HepG2 (cell line): ENCODE data around the gene CHMP6. TPM values are rescaled to one million over a fixed set of nuclear protein-coding genes. Genes with fewer than 3 reads are reported as not detected.

Source experiments
- ATAC-seq: fragments of 200-7000 bp; cut with Tn5 transposase; 3 replicates; pipeline ENCODE4 v1.9.1; 2020; ENCODE audit warnings: mild to moderate bottlenecking, moderate library complexity
- BruUV-seq: library from RNA; stranded (reverse); fragments of 400-500 nt; replicated peaks from 2 replicates; lab custom pipeline; 2021; lab: Mats Ljungman, UMichigan
- CTCF ChIA-PET: fragments of 300-600 bp; formaldehyde crosslinking; extraction: SDS; loops from one replicate; lab custom pipeline; 2021; ENCODE audit warnings: low total read pairs, inconsistent platforms, low intra/inter-chr PET ratio; lab: Yijun Ruan, JAX
- POLR2A ChIA-PET: fragments of 350-600 bp; sonication (Branson Sonifier 250); formaldehyde crosslinking; loops from one replicate; lab custom pipeline; 2020; ENCODE audit warnings: antibody characterized with exemption, inconsistent platforms; lab: Yijun Ruan, JAX
- DNase-seq: peaks from one replicate; pipeline ENCODE4 v3.0.0-alpha.2; 2015; ENCODE audit warnings: low spot score
- FAIRE-seq: peaks from 3 replicates; lab custom pipeline; 2011; peaks lifted over from hg19 to GRCh38; lab: Jason Lieb, UNC
- H2AFZ ChIP-seq: one replicate; pipeline ENCODE4 v1.6.1; 2011; ENCODE audit warnings: low read length, inconsistent platforms
- H3K27ac ChIP-seq: fragments of 300-600 bp; 3 replicates; pipeline ENCODE4 v1.8.0; 2011; ENCODE audit warnings: mixed run types, mild to moderate bottlenecking, mixed read lengths, low read length, inconsistent platforms; ENCODE audit not compliant: insufficient read depth; ENCODE audit errors: extremely low read length
- H3K27me3 ChIP-seq, 2 experiments: fragments of 200-600 bp in 1 of 2; 2 replicates in 1 of 2; 3 replicates in 1 of 2; pipeline versions ENCODE4 v1.6.0 to v1.8.0; 2011; ENCODE audit warnings: low read length in 2 of 2, mild to moderate bottlenecking in 2 of 2, moderate library complexity in 2 of 2, inconsistent platforms in 1 of 2; ENCODE audit not compliant: insufficient read depth in 2 of 2, control insufficient read depth in 1 of 2
- H3K36me3 ChIP-seq, 2 experiments: fragments of 200-600 bp in 1 of 2; replicated peaks in 1 of 2; 2 replicates in 1 of 2; 3 replicates in 1 of 2; pipeline versions ENCODE4 v1.5.1 to v1.8.0; 2011; ENCODE audit warnings: low read length in 2 of 2, inconsistent platforms in 1 of 2; ENCODE audit not compliant: insufficient read depth in 2 of 2, control insufficient read depth in 1 of 2
- H3K4me1 ChIP-seq: 2 replicates; pipeline ENCODE4 v1.5.1; 2012; ENCODE audit warnings: low read length, inconsistent platforms; ENCODE audit not compliant: insufficient read depth
- H3K4me2 ChIP-seq: 2 replicates; pipeline ENCODE4 v1.6.0; 2011; ENCODE audit warnings: low read depth, low read length, inconsistent platforms
- H3K4me3 ChIP-seq, 3 experiments: fragments of 200-600 bp in 1 of 3; sonication (generic), shearing (Covaris generic) in 1 of 3; replicated peaks in 1 of 3; 2 replicates each; pipeline ENCODE4 v1.5.1; 2011 to 2016; ENCODE audit warnings: low read length in 3 of 3, inconsistent platforms in 2 of 3, low read depth in 2 of 3, mild to moderate bottlenecking in 2 of 3, control low read depth in 1 of 3, mixed read lengths in 1 of 3; ENCODE audit not compliant: insufficient read depth in 1 of 3
- H3K79me2 ChIP-seq: one replicate; pipeline ENCODE4 v1.6.1; 2011; ENCODE audit warnings: low read length, inconsistent platforms; ENCODE audit not compliant: insufficient read depth
- H3K9ac ChIP-seq: 2 replicates; pipeline ENCODE4 v1.6.0; 2011; ENCODE audit warnings: mild to moderate bottlenecking, low read depth, low read length, inconsistent platforms; ENCODE audit not compliant: insufficient read depth
- H3K9me3 ChIP-seq: 2 replicates; pipeline ENCODE4 v1.5.1; 2012; ENCODE audit warnings: mild to moderate bottlenecking, low read length
- H4K20me1 ChIP-seq: 2 replicates; pipeline ENCODE4 v1.6.0; 2011; ENCODE audit warnings: inconsistent platforms, mild to moderate bottlenecking, low read length, moderate library complexity; ENCODE audit not compliant: insufficient read depth
- BHLHE40 ChIP-seq: IDR thresholded peaks from 2 replicates; pipeline ENCODE4 v1.6.1; 2011; ENCODE audit warnings: low read length, improper control_type of control experiment
- KDM5A ChIP-seq: fragments of 200-600 bp; sonication (generic); IDR thresholded peaks from 2 replicates; pipeline ENCODE4 v1.7.0; 2018; ENCODE audit warnings: antibody characterized with exemption, mild to moderate bottlenecking, low read length, borderline replicate concordance
- MAFG ChIP-seq: sonication (generic); formaldehyde crosslinking; IDR thresholded peaks from 2 replicates; pipeline ENCODE4 v1.5.1; 2020; ENCODE audit warnings: mild to moderate bottlenecking, missing genetic modification reagents
- NFE2L1 ChIP-seq: sonication (generic); formaldehyde crosslinking; IDR thresholded peaks from 2 replicates; pipeline ENCODE4 v1.4.0; 2020; ENCODE audit warnings: missing genetic modification reagents, mild to moderate bottlenecking, borderline replicate concordance
- NFIC ChIP-seq: IDR thresholded peaks from 2 replicates; pipeline ENCODE4 v1.6.1; 2012; ENCODE audit warnings: mild to moderate bottlenecking, low read length, inconsistent platforms
- NR2F2 ChIP-seq: IDR thresholded peaks from 2 replicates; pipeline ENCODE4 v1.6.1; 2012; ENCODE audit warnings: low read depth, inconsistent platforms, borderline replicate concordance
- PAWR ChIP-seq: sonication (generic); formaldehyde crosslinking; IDR thresholded peaks from 2 replicates; pipeline ENCODE4 v1.4.0; 2020; ENCODE audit warnings: missing genetic modification reagents, mild to moderate bottlenecking, borderline replicate concordance
- SMYD3 ChIP-seq: sonication (generic); formaldehyde crosslinking; IDR thresholded peaks from 2 replicates; pipeline ENCODE4 v1.8.1; 2023; ENCODE audit warnings: mild to moderate bottlenecking, missing genetic modification reagents
- SP1 ChIP-seq, 2 experiments: fragments of 450-650 bp in 1 of 2; sonication (generic) in 1 of 2; formaldehyde crosslinking in 1 of 2; IDR thresholded peaks; 2 replicates each; pipeline versions ENCODE4 v1.4.0 to v1.6.1; 2016 to 2020; ENCODE audit warnings: missing genetic modification reagents in 1 of 2
- SUZ12 ChIP-seq: fragments of 150-350 bp; IDR thresholded peaks from 2 replicates; pipeline ENCODE4 v1.6.1; 2014; ENCODE audit warnings: low read depth, low read length
- TCF7 ChIP-seq: sonication (generic); IDR thresholded peaks from 2 replicates; pipeline ENCODE4 v1.6.1; 2016; ENCODE audit warnings: antibody characterized with exemption, low read depth
- ZFP36L2 ChIP-seq: sonication (generic); formaldehyde crosslinking; IDR thresholded peaks from 2 replicates; pipeline ENCODE4 v1.4.0; 2020; ENCODE audit warnings: missing genetic modification reagents
- ZNF251 ChIP-seq: sonication (generic); formaldehyde crosslinking; IDR thresholded peaks from 2 replicates; pipeline ENCODE4 v1.9.0; 2021; ENCODE audit warnings: mild to moderate bottlenecking, missing genetic modification reagents
- WGBS: methylation state at CpG from one replicate; pipeline ENCODE4 v1.1.6; 2017; ENCODE audit warnings: low lambda C conversion rate; 5-methylcytosine and 5-hydroxymethylcytosine counted together
- in situ Hi-C: cut with HindIII; loops from 2 replicates; pipeline ENCODE4 v1.10.0; 2017; ENCODE audit warnings: low pct_unique_long_range_greater_than_20kb; ENCODE audit not compliant: extremely low pct_ligation_motif_present
- intact Hi-C: fragments of 100-400 bp; cut with micrococcal nuclease; formaldehyde crosslinking; loops from one replicate; pipeline ENCODE4 v1.10.0; 2022; ENCODE audit not compliant: unreplicated experiment
- polyA plus RNA-seq, 8 experiments: library from polyadenylated mRNA; depleted of rRNA in 3 of 8; stranded (reverse) in 7 of 8; unstranded in 1 of 8; fragments of >200 nt; fragmentation: Illumina TruSeq in 4 of 8; extraction: Trizol in 4 of 8; gene quantifications; 2 replicates each; pipeline versions ENCODE4 v1.2.1 to v1.2.3, GENCODE V29; 2011 to 2016; ENCODE audit warnings: low read depth in 4 of 8, missing spikeins in 1 of 8, mixed read lengths in 1 of 8; ENCODE audit not compliant: insufficient read depth in 1 of 8
- total RNA-seq, 5 experiments: library from RNA; depleted of rRNA; stranded (reverse); fragments of >200 nt; fragmentation: Illumina TruSeq; extraction: Trizol; gene quantifications; 2 replicates each; pipeline ENCODE4 v1.2.3, GENCODE V29; 2016; ENCODE audit warnings: low read depth in 1 of 5
- TF ChIP-seq, protein P1 (sequence below): sonication (generic); formaldehyde crosslinking; IDR thresholded peaks from 2 replicates; pipeline ENCODE4 v1.8.0; 2022; ENCODE audit warnings: mild to moderate bottlenecking, missing genetic modification reagents; ENCODE audit not compliant: insufficient replicate concordance
- TF ChIP-seq, protein P2 (sequence below): sonication (generic); formaldehyde crosslinking; IDR thresholded peaks from 2 replicates; pipeline ENCODE4 v1.5.1; 2020; ENCODE audit warnings: mild to moderate bottlenecking, moderate library complexity, missing genetic modification reagents
- TF ChIP-seq, protein P3 (sequence below): sonication (generic); formaldehyde crosslinking; IDR thresholded peaks from 2 replicates; pipeline ENCODE4 v1.4.0; 2020; ENCODE audit warnings: missing genetic modification reagents, borderline replicate concordance
- TF ChIP-seq, protein P4 (sequence below): IDR thresholded peaks from 2 replicates; pipeline ENCODE4 v1.6.1; 2016; ENCODE audit warnings: control low read depth

CHMP6 gene
- total and polyA plus RNA-seq, 2 of the 13 experiments (the other 11 are each of a cell fraction or from before 2014, with no cell fraction given), result 11.1 to 24.2 TPM

DNA sequence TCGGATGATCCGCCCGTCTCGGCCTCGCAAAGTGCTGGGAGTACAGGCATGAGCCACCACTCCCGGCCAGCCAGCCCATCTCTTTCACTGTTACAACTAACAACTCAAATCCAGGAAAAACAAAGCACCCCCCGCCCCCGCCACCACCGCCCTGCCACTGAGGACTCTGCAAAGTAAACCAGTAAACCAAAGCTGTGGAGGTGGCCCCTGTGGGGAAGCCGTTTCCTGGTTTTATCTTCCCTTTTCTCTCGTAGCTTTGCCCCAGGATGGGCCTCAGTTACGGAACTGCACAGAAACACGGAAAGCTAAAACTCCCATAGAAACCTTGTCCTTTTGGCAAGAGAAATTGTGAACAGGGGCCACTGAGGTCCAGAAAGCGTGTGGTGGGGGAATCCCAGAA, 17.5 kb downstream of the CHMP6 start:
- in situ Hi-C loops, result no loop called here
- CTCF ChIA-PET, result no interaction called here
- no peaks in the 10 kb centered on the region for H3K36me3 ChIP-seq
- DNase-seq (no peak), FAIRE-seq (no peak), ATAC-seq (no peak)
- H3K4me1 ChIP-seq, result peaks cover 35% of the 10 kb centered on the region
- no peak overlapping the region for H3K4me2 ChIP-seq
- H3K27me3 ChIP-seq, result peaks cover 8 to 62% of the 10 kb centered on the region in 2 experiments; a peak in 4 of 5 replicates
- H3K9me3 ChIP-seq, result peaks cover 9% of the 10 kb centered on the region
- POLR2A ChIA-PET, result interaction anchor here (0.6 to 1.4 kb wide), 2 partner anchors 14 to 20 kb away, joined by 3 read pairs; no protein-coding TSS in a partner anchor
- WGBS, result 21% methylated on average over 14 of the region's 14 CpGs
- H3K27ac ChIP-seq, result no peak overlapping the region
- no peaks in the 10 kb centered on the region for H4K20me1 ChIP-seq
- H2AFZ ChIP-seq, result no peak overlapping the region
- no TSS peak for BruUV-seq
- H3K9ac ChIP-seq, result no peak overlapping the region
- H3K79me2 ChIP-seq, result no peaks in the 10 kb centered on the region
- H3K4me3 ChIP-seq, result no peak overlapping the region
- no peak for TF ChIP-seq ZFP36L2
- no peak for TF ChIP-seq NFE2L1 (CRISPR knock-in tag)
- TF ChIP-seq SUZ12, result no peak
- no peak for TF ChIP-seq PAWR
- TF ChIP-seq, protein P1, sequence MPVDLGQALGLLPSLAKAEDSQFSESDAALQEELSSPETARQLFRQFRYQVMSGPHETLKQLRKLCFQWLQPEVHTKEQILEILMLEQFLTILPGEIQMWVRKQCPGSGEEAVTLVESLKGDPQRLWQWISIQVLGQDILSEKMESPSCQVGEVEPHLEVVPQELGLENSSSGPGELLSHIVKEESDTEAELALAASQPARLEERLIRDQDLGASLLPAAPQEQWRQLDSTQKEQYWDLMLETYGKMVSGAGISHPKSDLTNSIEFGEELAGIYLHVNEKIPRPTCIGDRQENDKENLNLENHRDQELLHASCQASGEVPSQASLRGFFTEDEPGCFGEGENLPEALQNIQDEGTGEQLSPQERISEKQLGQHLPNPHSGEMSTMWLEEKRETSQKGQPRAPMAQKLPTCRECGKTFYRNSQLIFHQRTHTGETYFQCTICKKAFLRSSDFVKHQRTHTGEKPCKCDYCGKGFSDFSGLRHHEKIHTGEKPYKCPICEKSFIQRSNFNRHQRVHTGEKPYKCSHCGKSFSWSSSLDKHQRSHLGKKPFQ (CRISPR knock-in tag), result no peak
- TF ChIP-seq NR2F2, result no peak
- no peak for TF ChIP-seq KDM5A
- no peak for TF ChIP-seq ZNF251 (CRISPR knock-in tag)
- TF ChIP-seq BHLHE40, result no peak
- TF ChIP-seq SP1 (IDR thresholded peaks at IDR 0.05), result no peak
- no peak for TF ChIP-seq SP1 (CRISPR knock-in tag; IDR thresholded peaks at IDR 0.05)
- TF ChIP-seq, protein P2, sequence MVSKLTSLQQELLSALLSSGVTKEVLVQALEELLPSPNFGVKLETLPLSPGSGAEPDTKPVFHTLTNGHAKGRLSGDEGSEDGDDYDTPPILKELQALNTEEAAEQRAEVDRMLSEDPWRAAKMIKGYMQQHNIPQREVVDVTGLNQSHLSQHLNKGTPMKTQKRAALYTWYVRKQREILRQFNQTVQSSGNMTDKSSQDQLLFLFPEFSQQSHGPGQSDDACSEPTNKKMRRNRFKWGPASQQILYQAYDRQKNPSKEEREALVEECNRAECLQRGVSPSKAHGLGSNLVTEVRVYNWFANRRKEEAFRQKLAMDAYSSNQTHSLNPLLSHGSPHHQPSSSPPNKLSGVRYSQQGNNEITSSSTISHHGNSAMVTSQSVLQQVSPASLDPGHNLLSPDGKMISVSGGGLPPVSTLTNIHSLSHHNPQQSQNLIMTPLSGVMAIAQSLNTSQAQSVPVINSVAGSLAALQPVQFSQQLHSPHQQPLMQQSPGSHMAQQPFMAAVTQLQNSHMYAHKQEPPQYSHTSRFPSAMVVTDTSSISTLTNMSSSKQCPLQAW (CRISPR knock-in tag), result no peak
- TF ChIP-seq, protein P3, sequence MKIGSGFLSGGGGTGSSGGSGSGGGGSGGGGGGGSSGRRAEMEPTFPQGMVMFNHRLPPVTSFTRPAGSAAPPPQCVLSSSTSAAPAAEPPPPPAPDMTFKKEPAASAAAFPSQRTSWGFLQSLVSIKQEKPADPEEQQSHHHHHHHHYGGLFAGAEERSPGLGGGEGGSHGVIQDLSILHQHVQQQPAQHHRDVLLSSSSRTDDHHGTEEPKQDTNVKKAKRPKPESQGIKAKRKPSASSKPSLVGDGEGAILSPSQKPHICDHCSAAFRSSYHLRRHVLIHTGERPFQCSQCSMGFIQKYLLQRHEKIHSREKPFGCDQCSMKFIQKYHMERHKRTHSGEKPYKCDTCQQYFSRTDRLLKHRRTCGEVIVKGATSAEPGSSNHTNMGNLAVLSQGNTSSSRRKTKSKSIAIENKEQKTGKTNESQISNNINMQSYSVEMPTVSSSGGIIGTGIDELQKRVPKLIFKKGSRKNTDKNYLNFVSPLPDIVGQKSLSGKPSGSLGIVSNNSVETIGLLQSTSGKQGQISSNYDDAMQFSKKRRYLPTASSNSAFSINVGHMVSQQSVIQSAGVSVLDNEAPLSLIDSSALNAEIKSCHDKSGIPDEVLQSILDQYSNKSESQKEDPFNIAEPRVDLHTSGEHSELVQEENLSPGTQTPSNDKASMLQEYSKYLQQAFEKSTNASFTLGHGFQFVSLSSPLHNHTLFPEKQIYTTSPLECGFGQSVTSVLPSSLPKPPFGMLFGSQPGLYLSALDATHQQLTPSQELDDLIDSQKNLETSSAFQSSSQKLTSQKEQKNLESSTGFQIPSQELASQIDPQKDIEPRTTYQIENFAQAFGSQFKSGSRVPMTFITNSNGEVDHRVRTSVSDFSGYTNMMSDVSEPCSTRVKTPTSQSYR, result no peak
- no peak for TF ChIP-seq MAFG
- TF ChIP-seq, protein P4, sequence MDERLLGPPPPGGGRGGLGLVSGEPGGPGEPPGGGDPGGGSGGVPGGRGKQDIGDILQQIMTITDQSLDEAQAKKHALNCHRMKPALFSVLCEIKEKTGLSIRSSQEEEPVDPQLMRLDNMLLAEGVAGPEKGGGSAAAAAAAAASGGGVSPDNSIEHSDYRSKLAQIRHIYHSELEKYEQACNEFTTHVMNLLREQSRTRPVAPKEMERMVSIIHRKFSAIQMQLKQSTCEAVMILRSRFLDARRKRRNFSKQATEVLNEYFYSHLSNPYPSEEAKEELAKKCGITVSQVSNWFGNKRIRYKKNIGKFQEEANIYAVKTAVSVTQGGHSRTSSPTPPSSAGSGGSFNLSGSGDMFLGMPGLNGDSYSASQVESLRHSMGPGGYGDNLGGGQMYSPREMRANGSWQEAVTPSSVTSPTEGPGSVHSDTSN (CRISPR knock-in tag), result no peak
- no peak for TF ChIP-seq TCF7
- TF ChIP-seq SMYD3 (CRISPR knock-in tag), result no peak
- TF ChIP-seq NFIC, result no peak
- intact Hi-C loops, result no loop called here
